ENCODE results near the gene CAB39. TPM values are rescaled to one million over a fixed set of nuclear protein-coding genes. Genes with fewer than 3 reads are reported as not detected.

Gene CAB39
- polyA plus RNA-seq, 3 donors, result 33.1 to 53.8 (median 38.3) TPM

GRCh38 chr2:230821991-230822520 lies 109.4 kb downstream of the CAB39 start:
- Histone ChIP-seq H4K20me1 (ENCODE audit: insufficient read depth, low read length) (peaks cover 62% of the 10 kb centered on the region), H3K4me3 (replicated peaks in 1 of 3; ENCODE audit: low read depth in 2 of 3, low read length in 3 of 3) (no peak overlapping the region), H3K4me1 (ENCODE audit: control insufficient read depth in 1 of 2, insufficient read depth in 2 of 2, low read length in 2 of 2) (peaks cover 3 to 6% of the 10 kb centered on the region in 2 donors), H3K4me2 (replicated peaks; ENCODE audit: extremely low read depth, low read length, poor library complexity, severe bottlenecking) (no peak overlapping the region), H3K9me3 (replicated peaks in 1 of 2; ENCODE audit: control insufficient read depth in 1 of 2, insufficient read depth in 1 of 2, low read length in 2 of 2) (no peaks in the 10 kb centered on the region), H3K36me3 (replicated peaks in 1 of 2; ENCODE audit: control insufficient read depth in 1 of 2, insufficient read depth in 2 of 2, low read length in 2 of 2) (peaks cover 38 to 53% of the 10 kb centered on the region in 2 donors), H2AFZ (ENCODE audit: insufficient read depth, low read depth, low read length, poor library complexity, severe bottlenecking) (no peak overlapping the region), H3K27me3 (ENCODE audit: control insufficient read depth in 2 of 2, insufficient read depth in 2 of 2, low read length in 2 of 2) (peaks cover 0 to 5% of the 10 kb centered on the region in 2 donors), H3K79me2 (ENCODE audit: insufficient read depth, low read length) (no peaks in the 10 kb centered on the region), H3K9ac (ENCODE audit: insufficient read depth, low read length, poor library complexity, severe bottlenecking) (no peak overlapping the region), H3K27ac (ENCODE audit: low read depth in 1 of 2, low read length in 2 of 2) (peak overlapping the region in 1 of 2 donors; percentile 6)
- no peak for TF ChIP-seq CTCF (IDR thresholded peaks at IDR 0.05)
- WGBS (ENCODE audit: insufficient coverage), result 98% methylated on average over 11 of the region's 13 CpGs
- Mint-ChIP-seq H3K9me3 (no peaks in the 10 kb centered on the region), H3K27ac (no peak overlapping the region), H3K4me1 (peaks cover 6% of the 10 kb centered on the region), H3K36me3 (peaks cover 45 to 49% of the 10 kb centered on the region in 2 donors), H3K27me3 (ENCODE audit: low read depth in 3 of 3) (peaks cover 7 to 17% (median 17%) of the 10 kb centered on the region in 3 donors), H3K4me3 (no peak overlapping the region)
- intact Hi-C loops (cut with micrococcal nuclease), result loop anchor here in 1 of 2 donors (5.0 kb wide), 1 partner anchor 170 kb away; no protein-coding TSS in a partner anchor
- DNase-seq, result no peak

GRCh38 chr2:230823264-230823964 lies 110.8 kb downstream of the CAB39 start:
- Histone ChIP-seq H3K27me3 (ENCODE audit: control insufficient read depth in 2 of 2, insufficient read depth in 2 of 2, low read length in 2 of 2) (peaks cover 0 to 15% of the 10 kb centered on the region in 2 donors), H2AFZ (ENCODE audit: insufficient read depth, low read depth, low read length, poor library complexity, severe bottlenecking) (no peak overlapping the region), H4K20me1 (ENCODE audit: insufficient read depth, low read length) (peaks cover 52% of the 10 kb centered on the region), H3K79me2 (ENCODE audit: insufficient read depth, low read length) (no peaks in the 10 kb centered on the region), H3K4me2 (replicated peaks; ENCODE audit: extremely low read depth, low read length, poor library complexity, severe bottlenecking) (no peak overlapping the region), H3K4me1 (ENCODE audit: control insufficient read depth in 1 of 2, insufficient read depth in 2 of 2, low read length in 2 of 2) (peaks cover 7 to 14% of the 10 kb centered on the region in 2 donors), H3K4me3 (replicated peaks in 1 of 3; ENCODE audit: low read depth in 2 of 3, low read length in 3 of 3) (no peak overlapping the region), H3K9ac (ENCODE audit: insufficient read depth, low read length, poor library complexity, severe bottlenecking) (no peak overlapping the region), H3K9me3 (replicated peaks in 1 of 2; ENCODE audit: control insufficient read depth in 1 of 2, insufficient read depth in 1 of 2, low read length in 2 of 2) (no peaks in the 10 kb centered on the region), H3K36me3 (replicated peaks in 1 of 2; ENCODE audit: control insufficient read depth in 1 of 2, insufficient read depth in 2 of 2, low read length in 2 of 2) (peaks cover 25 to 39% of the 10 kb centered on the region in 2 donors), H3K27ac (ENCODE audit: low read depth in 1 of 2, low read length in 2 of 2) (no peak overlapping the region)
- 90% methylated on average over 8 of the region's 10 CpGs for WGBS (ENCODE audit: insufficient coverage)
- no peak for TF ChIP-seq CTCF (IDR thresholded peaks at IDR 0.05)
- Mint-ChIP-seq H3K36me3 (peaks cover 34 to 35% of the 10 kb centered on the region in 2 donors), H3K27ac (peak overlapping the region in 4 of 7 donors; percentile 16 to 79 (median 52)), H3K4me1 (peaks cover 14% of the 10 kb centered on the region), H3K27me3 (ENCODE audit: low read depth in 3 of 3) (peaks cover 16 to 26% (median 25%) of the 10 kb centered on the region in 3 donors), H3K9me3 (peaks cover 0 to 5% (median 0%) of the 10 kb centered on the region in 7 donors), H3K4me3 (no peak overlapping the region)
- no peak for DNase-seq
- intact Hi-C loops (cut with micrococcal nuclease), result loop anchor here in 1 of 2 donors (5.0 kb wide), 1 partner anchor 169 kb away; no protein-coding TSS in a partner anchor
